Measurements from ENCODE around the gene FAM89B.

FAM89B gene

DNA sequence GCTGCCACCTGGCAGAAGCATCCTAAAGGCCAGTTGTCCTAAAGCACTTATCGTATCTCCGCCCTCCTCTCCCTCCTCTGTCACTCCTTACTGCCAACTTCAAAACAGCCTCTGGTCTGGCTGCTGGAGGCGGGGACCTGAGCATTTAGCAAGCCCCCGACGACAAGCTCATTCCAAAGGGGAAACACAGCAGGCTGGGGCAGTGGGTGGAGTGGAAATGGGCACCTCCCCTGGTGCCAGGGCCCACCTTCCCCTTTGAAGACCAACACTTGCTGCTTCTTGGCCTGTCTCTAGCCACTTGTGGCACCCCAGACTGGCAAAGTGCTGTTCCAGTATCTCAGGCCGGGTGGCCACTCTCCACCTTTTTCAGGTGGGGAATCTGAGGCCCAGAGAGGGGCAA, 38.1 kb downstream of the FAM89B start:
- DNase-seq (ENCODE audit: low read depth in 4 of 4, low spot score in 1 of 4), result no peak

DNA sequence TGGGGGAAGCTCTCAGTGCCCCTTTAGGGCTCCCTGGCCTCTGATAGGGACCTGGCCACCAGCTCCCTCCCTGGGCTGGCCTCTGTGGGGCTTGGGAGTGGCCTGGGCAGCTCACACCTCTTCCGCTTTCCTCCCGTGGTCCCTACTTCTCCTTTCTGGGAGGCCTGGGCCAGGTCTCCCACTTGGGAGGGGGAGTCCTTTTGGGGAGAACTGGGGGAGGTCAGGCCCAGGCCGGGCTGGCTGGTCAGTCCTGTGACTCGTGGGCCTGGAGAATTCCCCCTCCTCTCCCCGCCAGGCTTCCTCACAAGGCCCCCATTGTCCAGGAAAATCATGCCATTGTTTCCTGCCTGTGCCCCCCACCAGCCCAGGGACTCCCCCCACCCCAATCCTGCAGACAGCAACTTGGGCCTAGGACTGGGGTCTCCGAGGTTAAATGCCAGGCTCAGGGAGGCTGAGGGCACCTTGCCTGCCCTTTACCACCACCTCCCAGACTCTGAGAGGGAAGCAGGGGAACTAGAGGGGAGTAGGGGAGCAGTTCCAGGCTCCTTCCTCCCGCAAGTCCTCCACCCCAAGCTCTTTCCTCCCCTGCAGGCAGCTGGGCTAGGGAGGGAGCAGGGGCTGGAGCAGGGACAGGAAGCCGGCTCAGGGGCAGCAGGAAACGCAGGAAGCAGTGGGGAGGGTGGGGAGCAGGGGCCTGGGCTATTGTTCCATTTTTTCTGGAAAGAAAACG, 38.9 kb downstream of the FAM89B start:
- no peak for DNase-seq (ENCODE audit: low read depth in 4 of 4, low spot score in 1 of 4)

DNA sequence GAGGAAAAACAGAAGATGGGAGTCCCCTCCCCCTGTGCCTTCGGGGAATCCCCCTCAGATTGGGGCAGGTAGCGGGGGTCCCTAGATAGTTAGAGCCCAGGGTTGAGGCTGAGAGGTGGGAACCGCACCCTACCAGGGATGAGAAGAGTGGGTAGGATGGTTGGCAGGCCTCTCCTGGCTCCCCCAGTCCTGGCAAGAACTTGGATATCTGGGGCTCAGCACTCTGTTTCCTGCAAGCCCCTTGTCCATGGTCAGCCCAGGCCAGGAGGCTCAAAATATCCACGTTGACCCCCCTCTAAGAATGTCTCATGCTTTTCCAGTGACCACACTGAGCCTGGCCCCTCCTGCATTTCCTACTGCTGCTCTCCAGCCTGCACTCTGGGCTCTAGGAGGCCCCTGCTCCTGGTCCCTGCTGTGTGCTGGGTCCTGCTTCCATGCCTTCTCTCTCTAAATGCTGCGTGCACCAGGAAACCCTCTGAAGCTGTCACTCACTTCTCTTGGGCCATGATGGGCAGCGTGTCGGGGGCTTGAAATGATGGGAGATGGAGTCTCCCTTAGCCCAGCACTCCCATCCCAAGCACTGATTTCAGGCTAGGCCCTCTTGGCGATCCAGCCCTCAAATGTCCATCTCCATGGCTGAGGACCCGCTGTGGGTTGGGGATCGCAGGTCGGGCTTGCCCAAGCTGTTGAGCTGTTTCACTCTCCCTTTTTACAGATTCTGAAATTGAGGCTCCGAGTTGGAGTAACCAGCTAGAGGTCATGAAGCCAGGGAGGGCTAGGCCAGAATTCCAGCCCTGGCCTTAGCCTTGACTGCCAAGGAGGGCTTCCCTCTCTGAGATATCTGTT, 39.6 kb downstream of the FAM89B start:
- DNase-seq (ENCODE audit: low read depth in 4 of 4, low spot score in 1 of 4), result no peak

DNA sequence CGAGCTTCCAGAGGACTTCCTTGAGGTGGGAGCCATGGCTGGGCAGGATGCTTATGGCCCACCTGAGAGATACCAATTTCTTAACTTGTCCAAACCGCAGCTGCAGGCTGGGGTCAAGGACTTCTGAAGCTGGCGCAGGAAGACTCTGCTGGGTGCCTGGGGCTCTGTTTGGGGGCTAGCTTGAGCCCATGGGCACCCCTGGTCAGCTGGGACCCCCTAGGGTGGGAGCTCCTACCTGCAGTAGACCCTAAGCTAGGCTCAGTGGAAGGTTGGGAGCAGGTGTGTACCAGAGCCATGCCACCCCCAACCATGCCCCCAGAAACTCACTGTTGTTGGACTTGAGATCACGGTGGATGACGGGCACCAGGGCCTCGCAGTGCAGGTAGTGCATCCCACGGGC, 40.4 kb downstream of the FAM89B start:
- DNase-seq (ENCODE audit: low read depth in 4 of 4, low spot score in 1 of 4), result no peak

DNA sequence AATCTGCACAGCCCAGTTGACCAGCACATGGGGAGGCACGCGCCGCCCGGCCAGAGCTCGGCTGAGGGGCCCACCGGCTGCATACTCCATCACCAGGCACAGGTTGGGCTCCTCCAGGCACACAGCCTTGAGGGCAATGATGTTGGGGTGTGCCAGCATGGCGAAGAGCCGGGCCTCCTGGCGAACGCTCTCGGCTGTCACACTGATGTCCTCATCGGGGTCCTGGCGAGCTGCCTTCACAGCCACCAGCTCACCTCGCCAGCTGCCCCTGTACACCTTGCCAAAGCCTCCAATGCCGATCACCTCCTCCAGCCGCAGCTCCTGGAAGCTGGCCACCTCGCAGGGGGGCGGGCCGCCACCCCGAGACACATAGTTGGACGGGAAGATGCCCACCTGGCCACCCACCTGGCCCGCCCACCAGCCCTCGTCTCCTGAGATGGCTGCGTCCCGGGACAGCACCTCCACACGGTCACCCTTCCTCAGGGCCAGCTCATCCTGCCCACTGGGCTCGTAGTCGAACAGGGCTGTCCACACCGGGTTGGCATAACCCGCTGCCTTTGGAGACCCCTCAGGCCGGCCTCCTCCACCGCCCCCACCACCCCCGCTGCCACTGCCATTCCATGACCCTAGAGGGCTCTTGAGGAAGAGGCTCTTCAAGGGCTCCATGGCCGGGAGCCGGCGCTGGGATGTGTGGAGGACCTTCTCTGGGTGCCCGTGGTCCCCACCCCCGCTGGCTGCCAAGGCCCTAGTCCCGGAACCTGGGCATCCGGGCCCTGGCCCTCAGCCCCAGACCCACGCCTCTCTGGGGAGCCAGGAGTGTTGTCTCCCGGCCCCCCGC, 41.0 kb downstream of the FAM89B start:
- no peak for DNase-seq (ENCODE audit: low read depth in 4 of 4, low spot score in 1 of 4)

DNA sequence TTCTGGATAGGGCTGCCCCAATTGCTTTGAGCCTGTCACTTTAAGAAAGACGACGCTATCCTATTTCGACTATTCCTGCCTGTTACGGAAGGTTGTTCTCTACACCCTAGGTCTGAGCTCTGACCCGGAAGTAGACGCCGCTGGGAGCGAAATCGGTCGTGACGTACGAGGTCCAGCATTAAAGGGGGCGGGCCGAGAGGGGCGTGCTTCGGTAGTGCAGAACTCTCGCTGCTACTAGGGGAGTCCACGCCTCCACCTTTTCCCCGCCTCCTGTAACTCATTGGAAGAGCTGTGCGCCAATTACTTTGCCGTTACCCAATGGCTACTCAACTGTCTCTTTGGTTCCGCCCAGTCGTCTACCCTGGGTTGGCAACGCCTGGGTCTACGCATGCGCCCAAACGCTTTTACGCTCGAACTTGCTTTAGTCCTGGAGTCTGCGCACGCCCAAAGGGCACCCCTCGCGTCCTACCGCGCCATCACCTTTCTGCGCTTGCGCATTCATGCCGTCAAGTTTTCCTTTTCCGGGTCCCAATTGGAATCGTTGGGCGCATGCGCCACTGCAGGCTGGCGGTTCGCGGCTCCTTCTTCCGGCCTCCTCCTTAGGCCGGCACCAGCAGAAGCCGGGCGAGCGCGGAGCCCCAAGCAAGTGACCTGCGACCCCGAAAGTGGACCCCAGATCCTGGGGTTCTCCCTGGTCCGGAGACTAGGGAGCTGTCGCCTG, 43.1 kb downstream of the FAM89B start, which contains the start of gene PCNX3:
Gene PCNX3 (plus strand): TSS at position 548 of the 721 bp plus-strand sequence. CDS start 536 bp downstream, outside the sequence.
- peak; percentile 99 to 100 (median 100) for DNase-seq (ENCODE audit: low read depth in 4 of 4, low spot score in 1 of 4)

DNA sequence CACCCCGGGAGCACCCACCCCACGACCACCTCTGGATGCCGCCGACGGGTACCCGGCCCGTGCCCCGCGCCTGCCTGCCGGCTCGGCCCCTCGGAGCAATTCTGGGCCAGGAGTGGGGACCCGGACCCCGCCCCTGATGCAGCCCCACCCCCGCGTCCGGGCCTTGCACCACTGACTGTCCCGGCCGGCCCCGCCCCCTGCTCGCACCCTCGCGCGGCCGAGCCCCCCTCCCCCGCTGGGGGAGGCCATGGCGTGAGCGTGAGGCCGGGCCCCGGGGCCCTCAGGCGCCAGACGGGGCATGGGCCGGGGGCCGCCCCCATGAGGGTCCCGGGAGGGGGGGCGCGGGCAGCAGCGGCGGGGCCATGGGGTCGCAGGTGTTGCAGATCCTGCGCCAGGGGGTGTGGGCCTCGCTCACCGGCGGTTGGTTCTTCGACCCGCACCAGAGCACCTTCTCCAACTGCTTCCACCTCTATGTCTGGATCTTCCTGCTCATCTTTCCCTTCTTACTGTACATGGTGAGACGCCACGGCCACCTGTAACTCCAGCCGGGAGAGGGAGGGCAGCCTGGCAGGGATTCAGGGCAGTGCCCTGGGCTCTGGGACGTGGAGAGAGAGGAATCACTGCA, 43.7 kb downstream of the FAM89B start:
- DNase-seq (ENCODE audit: low read depth in 4 of 4, low spot score in 1 of 4), result no peak

DNA sequence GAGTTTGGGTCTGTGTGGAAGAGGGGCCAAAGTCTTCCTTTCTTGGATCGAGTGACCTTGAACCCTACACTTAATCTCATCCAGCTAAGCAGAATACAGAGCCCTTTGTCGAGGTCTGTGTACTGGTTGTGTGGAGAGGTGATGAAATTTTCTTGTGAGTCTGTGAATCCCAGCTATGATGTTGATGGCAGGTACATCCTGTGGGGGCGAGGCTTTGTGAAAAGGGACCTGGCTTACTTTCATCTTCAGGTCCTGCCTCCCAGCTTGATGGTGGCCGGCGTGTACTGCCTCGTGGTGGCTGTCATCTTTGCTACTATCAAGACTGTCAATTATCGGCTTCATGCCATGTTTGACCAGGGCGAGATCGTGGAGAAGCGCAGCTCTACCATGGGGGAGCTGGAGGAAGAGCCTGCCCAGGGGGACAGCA, 44.2 kb downstream of the FAM89B start:
- no peak for DNase-seq (ENCODE audit: low read depth in 4 of 4, low spot score in 1 of 4)

DNA sequence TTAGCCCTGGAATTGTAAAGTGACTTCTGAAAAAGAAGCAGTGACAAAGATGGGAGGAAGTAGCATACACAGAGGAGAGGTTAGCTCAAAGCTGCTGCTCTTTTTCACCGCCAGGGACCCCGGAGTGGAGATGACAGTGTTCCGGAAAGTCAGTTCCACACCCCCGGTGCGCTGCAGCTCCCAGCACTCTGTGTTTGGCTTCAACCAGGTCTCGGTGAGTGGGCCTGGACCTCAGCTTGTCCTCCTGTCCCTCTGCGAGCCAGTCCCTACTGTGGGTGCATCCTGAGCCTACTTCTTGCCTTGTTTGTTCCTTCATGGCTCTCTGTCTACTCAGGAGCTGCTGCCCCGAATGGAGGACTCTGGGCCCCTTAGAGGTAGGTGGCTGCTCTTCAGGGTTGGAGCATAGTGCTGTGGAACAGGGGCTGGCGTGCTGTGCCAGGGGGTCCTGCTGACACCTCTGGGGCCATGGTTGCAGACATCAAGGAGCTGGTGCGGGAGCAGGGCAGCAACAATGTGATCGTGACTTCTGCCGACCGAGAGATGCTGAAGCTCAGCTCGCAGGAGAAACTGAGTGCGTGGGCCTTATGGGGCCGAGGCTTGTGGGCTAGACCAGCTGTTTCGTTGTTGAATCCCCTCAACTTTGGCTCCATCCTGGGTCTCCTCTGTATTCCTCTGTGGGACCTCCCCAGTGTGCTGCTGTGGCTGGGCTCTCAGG, 45.0 kb downstream of the FAM89B start:
- no peak for DNase-seq (ENCODE audit: low read depth in 4 of 4, low spot score in 1 of 4)

DNA sequence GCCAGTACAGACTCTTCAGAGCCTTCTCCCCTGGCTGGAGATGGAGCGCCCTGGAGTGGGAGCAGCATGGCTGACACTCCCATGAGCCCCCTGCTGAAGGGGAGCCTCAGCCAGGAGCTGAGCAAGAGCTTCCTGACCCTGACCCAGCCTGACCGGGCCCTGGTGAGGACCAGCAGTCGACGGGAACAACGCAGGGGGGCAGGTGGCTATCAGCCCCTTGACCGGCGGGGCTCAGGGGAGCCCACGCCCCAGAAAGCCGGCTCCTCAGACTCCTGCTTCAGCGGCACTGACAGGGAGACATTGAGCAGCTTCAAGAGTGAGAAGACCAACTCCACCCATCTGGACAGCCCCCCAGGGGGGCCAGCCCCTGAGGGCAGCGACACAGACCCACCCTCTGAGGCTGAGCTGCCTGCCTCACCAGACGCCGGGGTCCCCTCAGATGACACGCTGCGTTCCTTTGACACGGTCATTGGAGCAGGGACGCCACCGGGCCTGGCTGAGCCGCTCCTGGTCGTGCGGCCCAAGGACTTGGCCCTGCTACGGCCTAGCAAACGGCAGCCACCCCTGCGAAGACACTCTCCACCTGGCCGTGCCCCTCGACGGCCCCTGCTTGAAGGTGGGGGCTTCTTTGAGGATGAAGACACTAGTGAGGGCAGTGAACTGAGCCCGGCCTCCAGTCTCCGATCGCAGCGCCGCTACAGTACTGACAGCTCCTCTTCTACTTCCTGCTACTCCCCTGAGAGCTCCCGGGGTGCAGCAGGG, 45.8 kb downstream of the FAM89B start:
- no peak for DNase-seq (ENCODE audit: low read depth in 4 of 4, low spot score in 1 of 4)

DNA sequence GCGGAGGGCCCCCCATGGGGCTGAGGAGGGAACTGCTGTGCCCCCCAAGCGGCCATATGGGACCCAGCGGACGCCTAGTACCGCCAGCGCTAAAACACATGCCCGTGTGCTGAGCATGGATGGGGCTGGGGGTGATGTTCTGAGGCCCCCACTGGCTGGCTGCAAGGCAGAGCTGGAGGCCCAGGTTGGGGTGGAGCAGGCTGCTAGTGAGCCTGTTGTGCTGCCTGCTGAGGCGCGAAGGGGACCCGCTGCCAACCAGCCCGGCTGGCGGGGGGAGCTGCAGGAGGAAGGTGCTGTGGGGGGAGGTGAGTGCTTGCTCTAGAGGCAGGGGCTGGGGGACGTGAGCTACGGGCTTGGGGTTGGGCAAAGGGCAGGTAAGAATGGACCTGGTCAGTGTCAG, 46.4 kb downstream of the FAM89B start:
- no peak for DNase-seq (ENCODE audit: low read depth in 4 of 4, low spot score in 1 of 4)

DNA sequence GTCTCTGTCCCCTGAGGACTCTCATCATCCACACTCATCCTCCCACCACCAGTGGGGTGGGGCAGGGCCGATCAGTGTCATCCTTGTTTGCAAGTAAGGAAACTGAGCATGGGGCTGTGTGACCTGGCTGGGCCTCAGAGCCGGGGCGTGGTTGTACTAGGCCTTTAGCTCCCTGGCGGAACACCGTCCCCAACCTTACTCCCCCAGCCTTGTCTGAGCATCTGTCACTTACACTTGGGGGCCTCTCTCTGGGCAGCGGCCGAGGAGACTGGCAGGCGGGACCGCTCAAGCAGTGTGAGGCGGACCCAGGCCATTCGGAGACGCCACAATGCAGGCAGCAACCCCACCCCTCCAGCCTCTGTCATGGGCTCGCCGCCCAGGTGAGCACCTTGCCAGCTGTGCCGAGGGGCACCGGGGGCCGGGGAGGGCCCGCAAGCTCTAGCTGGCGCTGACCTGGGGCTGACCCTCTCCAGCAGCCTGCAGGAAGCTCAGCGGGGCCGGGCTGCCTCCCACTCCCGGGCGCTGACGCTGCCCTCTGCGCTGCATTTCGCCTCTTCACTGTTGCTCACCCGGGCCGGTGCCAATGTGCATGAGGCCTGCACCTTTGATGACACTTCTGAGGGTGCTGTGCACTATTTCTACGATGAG, 47.1 kb downstream of the FAM89B start:
- no peak for DNase-seq (ENCODE audit: low read depth in 4 of 4, low spot score in 1 of 4)

DNA sequence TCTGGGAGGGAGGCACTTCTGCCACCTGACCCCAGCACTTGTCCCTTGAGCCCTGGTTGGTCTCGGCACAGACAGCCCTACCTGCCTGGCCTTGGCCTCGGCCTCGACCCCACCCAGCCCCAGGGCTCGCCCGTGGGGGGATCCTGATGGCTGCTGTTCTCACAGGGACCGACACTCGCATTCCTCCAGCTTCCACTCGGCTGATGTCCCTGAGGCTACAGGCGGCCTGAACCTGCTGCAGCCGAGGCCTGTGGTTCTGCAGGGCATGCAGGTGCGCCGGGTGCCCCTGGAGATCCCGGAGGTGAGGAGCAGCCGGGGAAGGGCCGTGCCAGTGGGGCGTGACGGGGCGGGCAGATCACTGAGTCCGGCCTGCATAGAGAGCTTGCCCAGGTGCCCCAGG, 48.3 kb downstream of the FAM89B start:
- no peak for DNase-seq (ENCODE audit: low read depth in 4 of 4, low spot score in 1 of 4)

DNA sequence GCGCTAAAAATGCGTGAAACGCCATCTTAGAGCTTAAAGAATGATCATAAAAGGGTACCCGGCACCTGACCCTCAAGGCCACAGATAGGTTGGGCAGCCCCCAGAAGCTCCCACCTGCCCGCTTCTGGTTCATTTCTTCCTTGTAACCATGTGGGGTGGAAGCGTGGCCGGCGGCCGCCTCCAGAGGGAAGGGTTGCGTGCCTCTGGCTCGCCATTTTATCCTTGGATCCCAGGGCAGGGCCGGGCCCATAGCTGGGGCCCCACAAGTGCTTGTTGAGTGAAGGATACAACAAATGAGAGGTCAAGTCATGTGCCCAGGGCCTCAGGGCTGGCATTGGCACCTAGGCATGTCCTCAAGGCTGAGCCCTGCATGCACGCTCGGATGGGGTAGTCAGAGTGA, 49.1 kb downstream of the FAM89B start:
- DNase-seq (ENCODE audit: low read depth in 4 of 4, low spot score in 1 of 4), result no peak

DNA sequence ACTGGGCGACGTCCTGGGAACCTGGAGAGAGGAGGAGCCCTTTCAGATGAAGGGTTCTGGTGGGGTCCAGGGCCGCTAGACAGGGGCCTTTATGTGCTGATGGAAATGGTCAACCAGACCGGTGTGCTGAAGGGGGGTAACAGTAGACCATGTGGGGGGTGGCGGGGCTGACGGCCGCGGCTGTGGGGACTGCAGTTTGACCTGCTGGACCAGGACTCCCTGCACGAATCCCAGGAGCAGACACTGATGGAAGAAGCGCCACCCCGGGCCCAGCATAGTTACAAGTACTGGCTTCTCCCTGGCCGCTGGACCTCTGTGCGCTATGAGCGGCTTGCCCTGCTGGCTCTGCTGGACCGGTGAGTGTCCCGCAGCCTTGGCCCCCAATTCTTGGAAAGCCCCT, 49.7 kb downstream of the FAM89B start:
- DNase-seq (ENCODE audit: low read depth in 4 of 4, low spot score in 1 of 4), result no peak

DNA sequence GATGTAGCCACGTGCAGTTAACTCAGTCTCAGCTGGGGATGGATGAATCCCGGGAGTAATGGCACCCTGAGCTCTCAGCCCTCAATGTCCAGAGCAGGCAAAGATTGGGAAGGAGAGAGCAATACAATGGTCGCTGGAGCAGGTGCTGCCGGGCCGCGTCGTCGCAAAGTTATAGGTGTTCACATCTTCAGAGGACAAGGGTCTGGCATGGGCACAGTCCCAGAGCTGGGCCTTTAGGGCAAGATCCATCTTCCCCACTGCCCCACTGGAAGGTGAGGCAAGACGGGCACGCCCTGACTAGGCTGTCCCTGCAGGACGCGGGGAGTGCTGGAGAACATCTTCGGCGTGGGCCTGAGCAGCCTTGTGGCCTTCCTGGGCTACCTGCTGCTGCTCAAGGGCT, 50.8 kb downstream of the FAM89B start:
- no peak for DNase-seq (ENCODE audit: low read depth in 4 of 4, low spot score in 1 of 4)
